Fibroblast of skin of right quadriceps (primary cell): ENCODE results near the gene UBE2D4.
"Not testable (repeated sequence)": the region's sequence is repeated elsewhere in the genome, so short reads cannot be mapped to it uniquely, and the experiment has no call there.

Experiments
- DNase-seq: peaks from one replicate; pipeline ENCODE4 v3.0.0-alpha.2; 2013

The UBE2D4 gene

DNA sequence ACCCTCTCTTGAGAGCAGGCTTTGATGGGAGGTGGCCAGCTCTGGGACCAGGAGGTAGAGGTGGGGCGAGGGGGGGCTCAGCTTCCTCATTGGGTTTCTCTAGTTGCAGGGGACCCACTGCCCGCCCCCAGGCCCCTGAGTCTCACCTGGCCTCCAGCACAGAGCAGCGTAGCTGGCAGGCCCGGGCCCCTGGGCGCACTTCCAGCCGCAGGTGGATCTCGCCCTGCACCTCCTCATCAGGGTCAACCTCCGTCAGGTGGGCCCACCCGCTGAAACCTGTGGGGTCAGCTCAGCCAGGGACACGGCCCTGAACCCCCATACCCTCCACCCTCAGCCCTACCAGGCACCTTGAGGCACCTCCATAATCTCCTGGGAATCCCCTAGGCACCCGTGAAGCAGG lies 43.4 kb downstream of the UBE2D4 start:
- DNase-seq, result not testable (repeated sequence)

DNA sequence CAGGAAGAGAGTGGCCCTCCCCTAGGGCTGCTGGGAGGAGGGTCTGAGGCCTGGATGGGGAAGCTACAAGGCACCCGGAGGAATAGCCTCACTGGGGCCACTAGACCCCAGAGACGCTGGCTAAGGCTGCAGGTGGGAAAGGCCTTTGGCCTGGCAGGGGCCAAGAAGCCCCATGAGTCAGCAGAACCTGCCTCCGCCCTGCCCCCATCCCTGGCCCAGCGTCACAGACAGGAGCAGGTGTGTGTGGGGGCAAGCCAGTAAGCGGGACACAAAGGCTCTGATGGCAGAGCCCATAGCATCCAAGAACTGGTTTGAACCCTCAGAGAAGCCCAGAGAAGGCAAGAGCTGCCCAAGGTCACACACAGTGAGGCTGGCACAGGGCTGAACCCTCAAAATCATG lies 44.5 kb downstream of the UBE2D4 start:
- not testable (repeated sequence) for DNase-seq

GRCh38 chr7:43974033-43974573 lies 47.9 kb downstream of the UBE2D4 start:
- DNase-seq, result not testable (repeated sequence)

GRCh38 chr7:43974725-43975482 lies 48.7 kb downstream of the UBE2D4 start:
- not testable (repeated sequence) for DNase-seq

DNA sequence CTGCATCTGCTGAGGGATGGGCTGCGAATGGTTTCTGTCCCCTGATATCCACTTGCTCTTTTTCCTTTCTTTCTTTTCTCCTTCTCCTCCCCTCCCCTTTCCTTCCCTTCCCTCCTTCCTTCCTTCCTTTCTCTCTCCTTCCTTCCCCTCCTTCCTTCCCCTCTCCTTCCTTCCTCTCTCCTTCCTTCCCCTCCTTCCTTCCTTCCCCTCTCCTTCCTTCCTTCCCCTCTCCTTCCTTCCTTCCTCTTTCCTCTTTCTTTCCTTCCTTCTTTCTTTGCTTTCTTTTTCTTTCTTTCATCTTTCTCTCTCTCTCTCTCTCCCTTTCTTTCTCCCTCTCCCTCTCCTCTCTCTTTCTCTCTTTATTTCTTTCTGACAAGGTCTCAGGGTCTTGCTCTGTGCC lies 51.3 kb downstream of the UBE2D4 start:
- no peak for DNase-seq

DNA sequence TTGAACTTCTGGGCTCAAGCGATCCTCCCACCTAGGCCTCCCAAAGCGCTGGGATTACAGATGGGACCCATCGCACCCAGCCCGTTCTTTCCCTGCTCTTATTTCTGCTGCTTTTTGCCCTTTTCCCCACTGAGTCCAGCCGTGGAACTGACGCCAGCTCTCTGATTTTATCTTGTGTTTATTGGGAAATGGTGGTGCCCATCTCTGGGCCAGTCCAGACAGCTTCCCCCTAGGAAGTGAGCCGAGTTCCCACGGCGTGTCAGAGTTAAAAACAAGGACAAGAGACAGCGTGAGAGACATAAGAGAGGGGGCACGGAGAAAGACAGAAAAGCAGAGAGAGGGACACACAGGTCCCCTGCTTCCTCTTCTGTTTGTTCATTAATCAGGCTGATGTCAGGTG lies 51.9 kb downstream of the UBE2D4 start:
- DNase-seq, result not testable (repeated sequence)

- DNase-seq, result not testable (repeated sequence)
These were observed 56.6 kb downstream of the UBE2D4 start for GRCh38 chr7:43982848-43983247.

DNA sequence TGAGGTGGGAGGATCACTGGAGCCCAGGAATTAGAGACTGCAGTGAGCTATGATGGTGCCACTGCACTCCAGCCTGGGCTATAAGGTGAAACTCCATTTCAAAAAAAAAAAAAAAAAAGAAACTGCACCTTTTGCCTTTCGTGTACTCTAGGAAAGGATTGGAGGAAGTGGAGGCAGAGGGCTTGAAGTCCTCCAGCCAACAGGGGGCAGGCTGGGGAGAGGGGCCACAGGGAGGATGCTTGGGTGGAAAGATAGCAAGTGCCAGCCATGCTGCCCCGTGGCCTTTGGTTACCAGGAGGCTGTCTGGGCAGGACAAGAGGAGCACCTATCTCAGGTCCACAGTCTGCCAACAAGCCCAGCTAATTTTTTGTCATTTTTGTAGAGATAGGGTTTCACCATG lies 57.5 kb downstream of the UBE2D4 start:
- not testable (repeated sequence) for DNase-seq

DNA sequence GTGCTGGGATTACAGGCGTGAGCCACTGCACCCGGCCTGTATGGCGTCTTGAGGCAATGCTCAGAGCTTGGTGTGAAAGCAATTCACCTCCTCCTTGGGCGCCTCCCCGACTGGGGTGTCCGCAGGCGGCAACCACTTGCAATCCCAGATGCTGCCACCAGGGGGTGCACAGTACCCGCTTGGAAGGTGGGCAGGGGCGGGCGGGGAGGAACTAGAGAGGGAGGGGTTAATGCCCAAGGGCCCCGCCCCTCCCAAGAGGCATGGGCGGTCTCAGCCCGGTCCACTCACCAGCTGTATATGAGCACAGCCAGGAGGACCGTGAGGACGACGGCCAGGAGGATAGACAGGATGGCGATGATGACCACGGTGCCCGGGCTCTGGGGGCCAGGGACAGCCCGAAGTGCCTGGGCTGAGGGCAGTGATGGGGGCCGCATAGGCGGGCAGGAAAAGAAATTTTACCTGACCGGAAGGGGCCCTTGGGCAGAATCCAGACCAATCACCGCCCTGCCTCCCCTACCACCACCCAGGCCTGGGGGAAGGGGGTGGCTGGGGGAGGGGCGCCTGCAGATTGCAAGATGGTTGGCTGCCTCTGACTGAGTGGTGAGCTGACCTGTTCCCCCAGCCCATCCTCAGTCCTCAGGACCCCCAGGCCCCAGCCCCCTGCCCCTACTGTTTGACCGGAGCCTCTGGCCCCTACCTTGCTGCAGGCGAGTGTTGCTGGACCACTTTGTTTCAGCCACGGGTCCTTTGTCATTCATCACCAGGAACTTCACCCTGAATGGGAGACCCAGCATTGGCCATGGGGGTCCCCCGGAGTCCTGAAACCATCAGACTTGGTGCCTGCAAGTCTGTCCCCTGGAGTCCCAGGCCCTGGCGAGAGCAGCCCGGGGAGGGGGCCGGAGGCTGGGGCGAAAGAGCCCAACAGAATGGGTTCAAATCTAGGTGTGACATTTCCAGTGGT lies 59.9 kb downstream of the UBE2D4 start:
- DNase-seq, result peak; percentile 67

GRCh38 chr7:43987476-43987875 lies 61.2 kb downstream of the UBE2D4 start:
- DNase-seq, result not testable (repeated sequence)

DNA sequence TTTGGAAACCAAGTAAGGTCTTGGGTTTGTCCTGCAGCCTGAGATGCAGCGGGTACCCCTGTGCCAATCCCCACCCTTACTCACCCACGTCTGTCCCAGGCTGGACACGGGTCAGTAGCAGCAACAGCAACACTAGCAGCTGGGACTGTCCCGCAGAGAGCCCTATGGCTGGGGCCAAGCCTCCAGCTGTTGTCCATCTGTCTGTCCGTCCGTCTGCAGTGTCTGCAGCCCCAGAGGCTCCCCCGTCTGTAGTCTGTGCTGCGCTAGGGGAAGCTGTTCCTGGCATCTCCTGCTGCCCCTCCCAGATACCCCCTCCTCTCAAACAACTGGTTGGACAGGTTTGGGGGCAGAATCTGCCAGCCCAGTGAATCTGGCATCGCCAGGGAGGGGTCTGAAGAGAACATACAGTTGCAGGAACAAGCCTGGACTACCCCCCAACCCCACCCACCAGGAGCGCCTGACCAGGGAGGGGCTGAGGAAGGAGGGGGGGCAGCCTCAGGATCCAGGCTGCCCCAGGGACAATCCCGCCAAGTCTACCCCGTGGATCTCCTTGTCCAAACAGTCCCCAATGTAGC lies 63.9 kb downstream of the UBE2D4 start:
- not testable (repeated sequence) for DNase-seq

GRCh38 chr7:43990829-43991228 lies 64.6 kb downstream of the UBE2D4 start:
- DNase-seq, result not testable (repeated sequence)

DNA sequence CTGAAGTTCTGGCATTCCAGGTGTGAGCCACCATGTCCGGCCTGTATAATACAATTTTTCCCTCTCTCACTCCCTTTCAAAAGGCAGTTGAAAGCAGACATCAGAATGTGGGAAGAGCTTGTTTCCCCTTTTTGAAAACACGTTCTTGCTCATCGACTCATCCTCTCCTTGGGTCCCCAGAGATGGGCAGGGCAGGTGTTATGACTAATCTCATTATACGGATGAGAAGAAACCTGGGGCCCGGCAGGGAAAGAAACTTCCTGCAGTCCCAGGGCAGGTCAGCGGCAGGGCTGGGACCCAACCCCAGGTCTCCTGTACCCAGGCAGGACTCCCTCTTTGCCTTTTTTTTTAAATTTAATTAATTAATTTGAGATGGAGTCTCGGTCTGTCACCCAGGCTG lies 66.7 kb downstream of the UBE2D4 start:
- DNase-seq, result peak; percentile 50

GRCh38 chr7:43994681-43995080 lies 68.4 kb downstream of the UBE2D4 start:
- not testable (repeated sequence) for DNase-seq

GRCh38 chr7:43997532-43997931 lies 71.3 kb downstream of the UBE2D4 start, which contains the start of gene SPDYE1:
Gene SPDYE1, plus strand, starts transcription at chr7:43997897. Its CDS starts 2,053 bp downstream, at chr7:43999950.
- not testable (repeated sequence) for DNase-seq
